H1 (cell line): ENCODE measurements around the gene ASAP2. TPM values are rescaled to one million over a fixed set of nuclear protein-coding genes. Genes with fewer than 3 reads are reported as not detected.

ENCODE experiments used
- CTCF ChIA-PET: fragments of 300-600 bp; sonication (Branson Sonifier 250); formaldehyde crosslinking; loops from one replicate; lab custom pipeline; 2021; ENCODE audit not compliant: partially characterized antibody; lab: Charles Lee
- POLR2A ChIA-PET: fragments of 300-600 bp; sonication (Branson Sonifier 250); formaldehyde crosslinking; loops from one replicate; lab custom pipeline; 2021; ENCODE audit warnings: inconsistent platforms; ENCODE audit not compliant: partially characterized antibody; lab: Charles Lee
- DNase-seq, 2 experiments: peaks; one replicate each; pipeline versions ENCODE4 v3.0.0 to v3.0.0-alpha.2; 2010 to 2022; ENCODE audit warnings: low spot score in 2 of 2, low read depth in 1 of 2, mixed read lengths in 1 of 2
- FAIRE-seq: peaks from 2 replicates; lab custom pipeline; 2011; peaks lifted over from hg19 to GRCh38; lab: Jason Lieb, UNC
- H2AFZ ChIP-seq: 2 replicates; pipeline ENCODE4 v1.8.1; 2012; ENCODE audit warnings: low read length, inconsistent platforms
- H2AK5ac ChIP-seq: 2 replicates; pipeline ENCODE4 v1.6.1; 2013; ENCODE audit warnings: low read depth, low read length
- H2BK120ac ChIP-seq: replicated peaks from 2 replicates; pipeline ENCODE3; 2013; ENCODE audit warnings: low read depth, low read length, inconsistent platforms
- H2BK12ac ChIP-seq: 2 replicates; pipeline ENCODE4 v1.6.1; 2013; ENCODE audit warnings: low read depth, low read length
- H2BK15ac ChIP-seq: 2 replicates; pipeline ENCODE4 v1.6.1; 2013; ENCODE audit warnings: low read length
- H2BK20ac ChIP-seq: 2 replicates; pipeline ENCODE4 v1.6.1; 2013; ENCODE audit warnings: low read length
- H2BK5ac ChIP-seq: 2 replicates; pipeline ENCODE4 v1.6.1; 2013; ENCODE audit warnings: low read depth, low read length
- H3K14ac ChIP-seq: 2 replicates; pipeline ENCODE4 v1.6.1; 2013; ENCODE audit warnings: inconsistent platforms; ENCODE audit not compliant: insufficient read length
- H3K18ac ChIP-seq: 2 replicates; pipeline ENCODE4 v1.6.1; 2013; ENCODE audit warnings: low read length; ENCODE audit errors: extremely low read depth
- H3K23ac ChIP-seq: 2 replicates; pipeline ENCODE4 v1.6.1; 2013; ENCODE audit warnings: inconsistent platforms; ENCODE audit not compliant: insufficient read length
- H3K23me2 ChIP-seq: 2 replicates; pipeline ENCODE4 v1.6.1; 2013; ENCODE audit warnings: low read depth, low read length
- H3K27ac ChIP-seq: 2 replicates; pipeline ENCODE4 v1.6.1; 2011; ENCODE audit warnings: low read depth, low read length, inconsistent platforms
- H3K27me3 ChIP-seq, 4 experiments: replicated peaks in 1 of 4; 1 replicate in 1 of 4; 2 replicates in 3 of 4; pipeline versions ENCODE4 v1.6.1 to v1.8.1; 2011 to 2013; ENCODE audit warnings: low read length in 3 of 4, mild to moderate bottlenecking in 3 of 4, inconsistent platforms in 2 of 4, mixed read lengths in 2 of 4, moderate library complexity in 1 of 4; ENCODE audit not compliant: control insufficient read depth in 3 of 4, insufficient read depth in 3 of 4; ENCODE audit errors: extremely low read depth in 1 of 4
- H3K36me3 ChIP-seq, 4 experiments: 2 replicates each; pipeline versions ENCODE4 v1.6.1 to v1.8.1; 2011 to 2013; ENCODE audit warnings: mild to moderate bottlenecking in 4 of 4, low read length in 3 of 4, moderate library complexity in 2 of 4, control low read depth in 1 of 4, inconsistent platforms in 1 of 4; ENCODE audit not compliant: insufficient read depth in 4 of 4, control insufficient read depth in 2 of 4
- H3K4ac ChIP-seq: replicated peaks from 2 replicates; pipeline ENCODE3; 2013; ENCODE audit warnings: low read length, low read depth, mixed read lengths, inconsistent platforms; ENCODE audit not compliant: insufficient read length
- H3K4me1 ChIP-seq, 4 experiments: replicated peaks in 1 of 4; 1 replicate in 1 of 4; 2 replicates in 3 of 4; pipeline versions ENCODE4 v1.6.1 to v1.8.1; 2011 to 2013; ENCODE audit warnings: low read length in 3 of 4, inconsistent platforms in 2 of 4, mixed read lengths in 1 of 4; ENCODE audit not compliant: insufficient read depth in 4 of 4, control insufficient read depth in 3 of 4
- H3K4me2 ChIP-seq, 2 experiments: 2 replicates each; pipeline versions ENCODE4 v1.6.1 to v1.8.1; 2011 to 2013; ENCODE audit warnings: low read depth in 2 of 2, low read length in 2 of 2, control low read depth in 1 of 2, inconsistent platforms in 1 of 2, mild to moderate bottlenecking in 1 of 2; ENCODE audit not compliant: insufficient read depth in 1 of 2
- H3K4me3 ChIP-seq, 4 experiments: fragments of 200-600, 300-600 bp in 1 of 4; sonication (generic), shearing (Covaris generic), sonication (Bioruptor Twin) in 1 of 4; 2 replicates each; pipeline versions ENCODE4 v1.5.1 to v1.8.1; 2011 to 2016; ENCODE audit warnings: low read length in 4 of 4, low read depth in 3 of 4, control low read depth in 2 of 4, inconsistent platforms in 2 of 4, mild to moderate bottlenecking in 2 of 4, mixed read lengths in 1 of 4, moderate library complexity in 1 of 4; ENCODE audit not compliant: insufficient read depth in 2 of 4; ENCODE audit errors: extremely low read depth in 1 of 4
- H3K56ac ChIP-seq: replicated peaks from 2 replicates; pipeline ENCODE3; 2013; ENCODE audit warnings: low read depth, mild to moderate bottlenecking, mixed read lengths, low read length, inconsistent platforms; ENCODE audit not compliant: insufficient read length
- H3K79me1 ChIP-seq: 2 replicates; pipeline ENCODE4 v1.6.1; 2013; ENCODE audit warnings: low read depth, low read length, control low read depth
- H3K79me2 ChIP-seq, 2 experiments: 2 replicates each; pipeline versions ENCODE4 v1.6.1 to v1.8.1; 2012 to 2013; ENCODE audit warnings: low read length in 2 of 2, mild to moderate bottlenecking in 2 of 2, inconsistent platforms in 1 of 2; ENCODE audit not compliant: insufficient read depth in 2 of 2, control insufficient read depth in 1 of 2
- H3K9ac ChIP-seq, 4 experiments: replicated peaks in 1 of 4; 1 replicate in 1 of 4; 2 replicates in 3 of 4; pipeline versions ENCODE4 v1.6.1 to v1.8.1; 2011 to 2013; ENCODE audit warnings: low read depth in 3 of 4, low read length in 3 of 4, control low read depth in 2 of 4, mild to moderate bottlenecking in 2 of 4, moderate library complexity in 2 of 4, inconsistent platforms in 1 of 4; ENCODE audit errors: extremely low read depth in 1 of 4
- H3K9me3 ChIP-seq, 2 experiments: 2 replicates each; pipeline versions ENCODE4 v1.6.1 to v1.8.1; 2012 to 2013; ENCODE audit warnings: mild to moderate bottlenecking in 2 of 2, moderate library complexity in 2 of 2, control low read depth in 1 of 2, inconsistent platforms in 1 of 2, low read depth in 1 of 2, low read length in 1 of 2, mixed read lengths in 1 of 2; ENCODE audit not compliant: insufficient read depth in 2 of 2
- H4K20me1 ChIP-seq, 2 experiments: replicated peaks in 1 of 2; 2 replicates each; pipeline versions ENCODE3 to v1.8.1; 2011 to 2013; ENCODE audit warnings: inconsistent platforms in 2 of 2, low read length in 2 of 2, mild to moderate bottlenecking in 1 of 2; ENCODE audit not compliant: insufficient read depth in 2 of 2, control insufficient read depth in 1 of 2
- H4K5ac ChIP-seq: 2 replicates; pipeline ENCODE4 v1.6.1; 2013; ENCODE audit warnings: low read length, low read depth, mixed read lengths, inconsistent platforms; ENCODE audit not compliant: insufficient read length
- H4K8ac ChIP-seq: 2 replicates; pipeline ENCODE4 v1.8.0; 2013; ENCODE audit warnings: mild to moderate bottlenecking, moderate library complexity, low read length, inconsistent platforms; ENCODE audit not compliant: insufficient read depth; ENCODE audit errors: extremely low read depth
- H4K91ac ChIP-seq: replicated peaks from 2 replicates; pipeline ENCODE3; 2013; ENCODE audit warnings: low read length, mixed read lengths, inconsistent platforms; ENCODE audit not compliant: insufficient read length
- BACH1 ChIP-seq: IDR thresholded peaks from 2 replicates; pipeline ENCODE4 v1.6.1; 2012; ENCODE audit warnings: low read length, improper control_type of control experiment
- CTCF ChIP-seq, 3 experiments: IDR thresholded peaks; 1 replicate in 2 of 3; 2 replicates in 1 of 3; pipeline versions ENCODE4 v1.5.1 to v1.6.1; 2011; ENCODE audit warnings: low read length in 3 of 3, mild to moderate bottlenecking in 3 of 3, inconsistent platforms in 2 of 3, low read depth in 1 of 3, moderate library complexity in 1 of 3; ENCODE audit not compliant: insufficient read depth in 1 of 3; ENCODE audit errors: control extremely low read depth in 1 of 3
- JUN ChIP-seq: IDR thresholded peaks from 2 replicates; pipeline ENCODE4 v1.6.1; 2011; ENCODE audit warnings: low read depth, mild to moderate bottlenecking, improper control_type of control experiment, low read length
- KDM4A ChIP-seq: IDR thresholded peaks from one replicate; pipeline ENCODE4 v1.7.1; 2012; ENCODE audit warnings: low read depth, mild to moderate bottlenecking, moderate library complexity, low read length, inconsistent platforms; ENCODE audit not compliant: severe bottlenecking
- POU5F1 ChIP-seq: IDR thresholded peaks from 2 replicates; pipeline ENCODE4 v1.6.1; 2011; ENCODE audit warnings: low read depth, mild to moderate bottlenecking, low read length, moderate library complexity
- RNF2 ChIP-seq: fragments of 200-900, 300-1000 bp; sonication (generic); IDR thresholded peaks from 2 replicates; pipeline ENCODE4 v1.7.1; 2016; ENCODE audit warnings: borderline replicate concordance, low read depth, mild to moderate bottlenecking, antibody characterized with exemption, low read length; ENCODE audit not compliant: poor library complexity, severe bottlenecking; ENCODE audit errors: missing control alignments
- SRF ChIP-seq: IDR thresholded peaks from 2 replicates; pipeline ENCODE4 v1.6.1; 2011; ENCODE audit warnings: mild to moderate bottlenecking, low read depth, low read length, moderate library complexity
- WGBS, 2 experiments: shearing (Covaris generic) in 1 of 2; methylation state at CpG; one replicate each; pipeline versions ENCODE4 v1.1.6 to v1.1.7; 2013 to 2015; ENCODE audit warnings: low lambda C conversion rate in 2 of 2, mixed read lengths in 2 of 2, inconsistent platforms in 1 of 2, low coverage in 1 of 2, missing lambda C conversion rate in 1 of 2; ENCODE audit not compliant: insufficient replicate concordance in 2 of 2, insufficient coverage in 1 of 2, insufficient read length in 1 of 2; ENCODE audit errors: extremely low coverage in 1 of 2, missing lambda C conversion rate in 1 of 2; 5-methylcytosine and 5-hydroxymethylcytosine counted together
- polyA plus RNA-seq, 7 experiments: library from polyadenylated mRNA; depleted of rRNA in 3 of 7; stranded (reverse) in 5 of 7; unstranded in 2 of 7; fragments of >200 nt in 5 of 7; fragments of 200-250 nt in 2 of 7; gene quantifications; 1 replicate in 5 of 7; 2 replicates in 1 of 7; 4 replicates in 1 of 7; pipeline versions ENCODE4 v1.2.1 to v1.2.3, GENCODE V29; 2011 to 2013; ENCODE audit warnings: missing spikeins in 2 of 7, mixed read lengths in 2 of 7
- total RNA-seq: library from RNA; stranded (reverse); fragmentation: NEBNext Ultra II Directional; extraction: Animal tissue kit (Norgen Biotek cat#: 25700); gene quantifications from 2 replicates; pipeline ENCODE4 v1.2.1, GENCODE V29; 2021
- TF ChIP-seq, protein P1 (sequence below): IDR thresholded peaks from 2 replicates; pipeline ENCODE4 v1.6.1; 2011; ENCODE audit warnings: low read length, improper control_type of control experiment

ASAP2 gene
- total and polyA plus RNA-seq, 2 of the 8 experiments (the other 6 are each of a cell fraction or from before 2014, with no cell fraction given) = 10.2 to 18.7 TPM

DNA sequence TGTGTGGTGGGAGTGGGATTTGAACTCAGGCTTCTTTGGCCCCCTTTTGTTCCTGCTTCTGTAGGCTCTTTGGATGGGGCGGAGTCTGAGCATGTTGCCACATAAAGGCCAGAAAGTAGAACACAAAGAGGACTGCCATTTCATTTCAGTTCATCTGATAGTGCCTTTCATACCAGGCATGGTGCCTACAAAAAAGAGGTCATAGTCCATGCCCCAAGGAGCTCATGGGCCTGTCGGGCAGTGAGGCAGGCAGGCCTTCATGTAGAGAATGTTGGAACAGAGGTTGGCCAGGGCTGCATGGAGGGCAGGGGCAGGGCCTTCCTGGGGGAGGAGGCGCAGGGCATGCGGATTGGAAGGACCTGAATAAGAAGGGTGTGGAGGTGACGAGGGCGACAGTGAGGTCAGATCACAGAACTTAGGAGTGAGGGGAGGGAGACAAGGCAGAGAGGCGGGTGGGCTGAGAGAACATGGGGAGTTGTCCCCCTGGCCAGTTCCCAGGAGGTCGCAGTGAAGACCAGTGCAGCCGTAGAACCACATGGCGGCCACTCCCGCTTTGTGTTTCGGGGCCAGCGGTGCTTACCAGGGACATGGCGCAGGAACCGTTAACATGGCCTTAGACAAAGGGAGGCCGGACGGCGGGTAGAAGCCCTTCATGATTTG lies 167.6 kb downstream of the ASAP2 start:
- Histone ChIP-seq H3K79me1 (no peaks in the 10 kb centered on the region), H3K36me3 (0 out of 8 replicates have a peak, but pooled peaks cover 0 to 4% (median 0%) of the 10 kb centered on the region in 4 experiments), H3K18ac (no peak overlapping the region), H3K14ac (no peak overlapping the region), H3K27me3 (no peaks in the 10 kb centered on the region), H4K91ac (no peak overlapping the region), H2BK12ac (no peak overlapping the region), H3K27ac (no peak overlapping the region; the same call in 1 of the 2 replicates), H4K5ac (no peak overlapping the region), H2BK15ac (no peak overlapping the region), H3K9me3 (no peaks in the 10 kb centered on the region), H2BK5ac (no peak overlapping the region; the same call in 1 of the 2 replicates), H3K4me1 (peaks cover 0 to 9% (median 4%) of the 10 kb centered on the region in 4 experiments; a peak in 4 of 7 replicates), H2BK120ac (no peak overlapping the region), H3K4ac (no peak overlapping the region), H3K23ac (no peak overlapping the region), H4K8ac (no peak overlapping the region), H3K23me2 (no peaks in the 10 kb centered on the region), H2AFZ (no peak overlapping the region), H3K9ac (no peak overlapping the region), H2BK20ac (no peak overlapping the region), H3K4me2 (no peak overlapping the region), H4K20me1 (no peaks in the 10 kb centered on the region), H3K79me2 (no peaks in the 10 kb centered on the region), H3K56ac (no peak overlapping the region), H2AK5ac (no peak overlapping the region), H3K4me3 (no peak overlapping the region)
- CTCF ChIA-PET = interaction anchor here (0.8 to 12.1 kb wide), 4 partner anchors 8 to 232 kb away, joined by 3 to 106 read pairs (median 4); no protein-coding TSS in a partner anchor
- POLR2A ChIA-PET = no interaction called here
- no peak for TF ChIP-seq BACH1
- TF ChIP-seq, protein P1, sequence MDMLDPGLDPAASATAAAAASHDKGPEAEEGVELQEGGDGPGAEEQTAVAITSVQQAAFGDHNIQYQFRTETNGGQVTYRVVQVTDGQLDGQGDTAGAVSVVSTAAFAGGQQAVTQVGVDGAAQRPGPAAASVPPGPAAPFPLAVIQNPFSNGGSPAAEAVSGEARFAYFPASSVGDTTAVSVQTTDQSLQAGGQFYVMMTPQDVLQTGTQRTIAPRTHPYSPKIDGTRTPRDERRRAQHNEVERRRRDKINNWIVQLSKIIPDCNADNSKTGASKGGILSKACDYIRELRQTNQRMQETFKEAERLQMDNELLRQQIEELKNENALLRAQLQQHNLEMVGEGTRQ = no peak
- TF ChIP-seq CTCF (IDR thresholded peaks at IDR 0.05; ENCODE audit: control extremely low read depth in 1 of 3, insufficient read depth in 1 of 3, low read depth in 1 of 3, low read length in 3 of 3) = no peak
- no peak for TF ChIP-seq POU5F1
- TF ChIP-seq SRF = no peak
- TF ChIP-seq KDM4A = no peak
- TF ChIP-seq RNF2 = no peak
- TF ChIP-seq JUN = no peak
- FAIRE-seq = no peak
- DNase-seq = no peak
- WGBS, 2 experiments = 92% methylated on average over 18 of the region's 18 CpGs; no CpG with 5 or more reads in 1 of the 2 experiments
